Natural killer cell (primary cell): Measurements from ENCODE around the gene PAM. TPM values are rescaled to one million over a fixed set of nuclear protein-coding genes. Genes with fewer than 3 reads are reported as not detected.

Source experiments
- ATAC-seq, 3 donors: fragments of 150-1000 bp in 2 of 3; fragments of 200-7000 bp in 1 of 3; cut with Tn5 transposase; 1 replicate in 1 of 3; 2 replicates in 2 of 3; pipeline ENCODE4 v1.10.0; 2021; ENCODE audit warnings: mild to moderate bottlenecking in 2 of 3, moderate library complexity in 2 of 3
- DNase-seq, 2 donors: peaks; one replicate each; pipeline versions ENCODE4 v3.0.0 to v3.0.0-alpha.2; 2013 to 2021; ENCODE audit warnings: mixed read lengths in 1 of 2
- H3K27ac ChIP-seq: one replicate; pipeline ENCODE4 v1.5.1; 2013; ENCODE audit warnings: mild to moderate bottlenecking, low read length
- H3K27me3 ChIP-seq: one replicate; pipeline ENCODE4 v1.6.1; 2013; ENCODE audit warnings: low read length; ENCODE audit not compliant: control insufficient read depth, insufficient read depth
- H3K36me3 ChIP-seq: one replicate; pipeline ENCODE4 v1.6.1; 2013; ENCODE audit warnings: low read length; ENCODE audit not compliant: control insufficient read depth, insufficient read depth
- H3K4me1 ChIP-seq: one replicate; pipeline ENCODE4 v1.6.1; 2013; ENCODE audit warnings: low read length; ENCODE audit not compliant: control insufficient read depth, insufficient read depth
- H3K4me3 ChIP-seq: one replicate; pipeline ENCODE4 v1.5.1; 2013; ENCODE audit warnings: low read length
- H3K9me3 ChIP-seq: one replicate; pipeline ENCODE4 v1.6.1; 2013; ENCODE audit warnings: low read length; ENCODE audit not compliant: control insufficient read depth, insufficient read depth
- H3K27ac Mint-ChIP-seq, 2 donors: one replicate each; pipeline ENCODE4 v1.8.0; 2022; ENCODE audit warnings: mild to moderate bottlenecking in 2 of 2, mixed read lengths in 2 of 2, moderate library complexity in 1 of 2
- H3K27me3 Mint-ChIP-seq, 2 donors: one replicate each; pipeline ENCODE4 v1.8.0; 2022; ENCODE audit warnings: low read depth in 2 of 2, mixed read lengths in 2 of 2
- H3K36me3 Mint-ChIP-seq: one replicate; pipeline ENCODE4 v1.8.0; 2022; ENCODE audit warnings: mixed read lengths
- H3K4me1 Mint-ChIP-seq, 2 donors: one replicate each; pipeline ENCODE4 v1.8.0; 2022; ENCODE audit warnings: mixed read lengths in 2 of 2
- H3K4me3 Mint-ChIP-seq: one replicate; pipeline ENCODE4 v1.8.0; 2022; ENCODE audit warnings: mild to moderate bottlenecking, moderate library complexity, mixed read lengths
- H3K9me3 Mint-ChIP-seq, 2 donors: one replicate each; pipeline ENCODE4 v1.8.0; 2022; ENCODE audit warnings: mixed read lengths in 2 of 2
- WGBS: methylation state at CpG from one replicate; pipeline ENCODE4 v1.1.7; 2013; ENCODE audit warnings: missing lambda C conversion rate; ENCODE audit not compliant: insufficient coverage; 5-methylcytosine and 5-hydroxymethylcytosine counted together
- intact Hi-C: fragments of 100-400 bp; cut with micrococcal nuclease; formaldehyde crosslinking; loops from one replicate; pipeline ENCODE4 v1.14.2; 2022
- total RNA-seq, 4 donors: library from RNA; stranded (reverse); fragments of 120-200 nt in 1 of 4; gene quantifications; one replicate each; pipeline versions ENCODE4 v1.2.3 to v1.2.4, GENCODE V29; 2013 to 2022
- TF ChIP-seq, protein P1 (sequence below): fragments of 200-600 bp; IDR thresholded peaks from one replicate; pipeline ENCODE4 v1.8.0; 2022; ENCODE audit warnings: antibody characterized with exemption

The PAM gene
- total RNA-seq, 3 donors from 2014 or later (not counting 1 experiment from before 2014, with no cell fraction given): 67.6 to 79.9 (median 75.3) TPM

DNA sequence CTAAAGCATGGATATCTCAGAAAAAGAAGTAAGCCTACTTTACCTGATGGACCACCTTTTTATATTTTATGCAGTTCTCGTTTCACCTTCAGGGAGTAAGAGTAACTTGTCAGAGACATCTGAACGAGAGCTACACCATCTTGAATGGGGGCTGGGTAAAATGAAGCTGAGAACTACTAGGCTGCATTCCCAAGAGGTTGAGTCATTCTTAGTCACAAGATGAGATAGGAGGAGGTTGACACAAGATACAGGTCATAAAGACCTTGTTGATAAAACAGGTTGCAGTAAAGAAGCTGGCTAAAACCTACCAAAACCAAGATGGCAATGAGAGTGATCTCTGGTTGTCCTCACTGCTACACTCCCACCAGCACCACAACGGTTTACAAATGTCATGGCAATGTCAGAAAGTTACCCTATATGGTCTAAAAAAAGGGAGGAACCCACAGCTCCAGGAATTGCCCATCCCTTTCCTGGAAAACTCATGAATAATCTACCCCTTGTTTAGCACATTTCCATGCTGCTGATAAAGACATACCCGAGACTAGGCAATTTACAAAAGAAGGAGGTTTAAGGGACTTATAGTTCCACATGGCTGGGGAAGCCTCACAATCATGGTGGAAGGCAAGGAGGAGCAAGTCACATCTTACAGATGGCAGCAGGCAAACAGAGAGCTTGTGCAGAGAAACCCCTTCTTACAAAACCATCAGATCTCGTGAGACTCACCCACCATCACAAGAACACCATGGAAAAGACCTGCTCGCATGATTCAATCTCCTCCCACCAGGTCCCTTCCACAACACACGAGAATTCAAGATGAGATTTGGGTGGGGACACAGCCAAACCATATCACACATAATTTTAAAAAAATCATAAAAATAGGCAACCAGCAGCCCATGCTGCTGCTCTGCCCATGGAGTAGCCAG, 302.4 kb downstream of the PAM start:
- H3K4me1 ChIP-seq: no peaks in the 10 kb centered on the region
- no peaks in the 10 kb centered on the region for H3K27me3 ChIP-seq
- no peaks in the 10 kb centered on the region for H3K4me1 Mint-ChIP-seq
- no peaks in the 10 kb centered on the region for H3K27me3 Mint-ChIP-seq
- WGBS: 94% methylated on average over 7 of the region's 7 CpGs
- TF ChIP-seq, protein P1, sequence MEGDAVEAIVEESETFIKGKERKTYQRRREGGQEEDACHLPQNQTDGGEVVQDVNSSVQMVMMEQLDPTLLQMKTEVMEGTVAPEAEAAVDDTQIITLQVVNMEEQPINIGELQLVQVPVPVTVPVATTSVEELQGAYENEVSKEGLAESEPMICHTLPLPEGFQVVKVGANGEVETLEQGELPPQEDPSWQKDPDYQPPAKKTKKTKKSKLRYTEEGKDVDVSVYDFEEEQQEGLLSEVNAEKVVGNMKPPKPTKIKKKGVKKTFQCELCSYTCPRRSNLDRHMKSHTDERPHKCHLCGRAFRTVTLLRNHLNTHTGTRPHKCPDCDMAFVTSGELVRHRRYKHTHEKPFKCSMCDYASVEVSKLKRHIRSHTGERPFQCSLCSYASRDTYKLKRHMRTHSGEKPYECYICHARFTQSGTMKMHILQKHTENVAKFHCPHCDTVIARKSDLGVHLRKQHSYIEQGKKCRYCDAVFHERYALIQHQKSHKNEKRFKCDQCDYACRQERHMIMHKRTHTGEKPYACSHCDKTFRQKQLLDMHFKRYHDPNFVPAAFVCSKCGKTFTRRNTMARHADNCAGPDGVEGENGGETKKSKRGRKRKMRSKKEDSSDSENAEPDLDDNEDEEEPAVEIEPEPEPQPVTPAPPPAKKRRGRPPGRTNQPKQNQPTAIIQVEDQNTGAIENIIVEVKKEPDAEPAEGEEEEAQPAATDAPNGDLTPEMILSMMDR: no peak
- H3K36me3 ChIP-seq: no peaks in the 10 kb centered on the region
- intact Hi-C loops: no loop called here
- no peak overlapping the region for H3K4me3 Mint-ChIP-seq
- no peaks in the 10 kb centered on the region for H3K9me3 ChIP-seq
- ATAC-seq: no peak
- H3K27ac ChIP-seq: no peak overlapping the region
- no peak overlapping the region for H3K27ac Mint-ChIP-seq
- H3K9me3 Mint-ChIP-seq: no peaks in the 10 kb centered on the region
- no peak for DNase-seq
- no peak overlapping the region for H3K4me3 ChIP-seq
- H3K36me3 Mint-ChIP-seq: no peaks in the 10 kb centered on the region

- Mint-ChIP-seq H3K9me3 (no peaks in the 10 kb centered on the region), H3K4me1 (no peaks in the 10 kb centered on the region), H3K36me3 (no peaks in the 10 kb centered on the region), H3K27me3 (no peaks in the 10 kb centered on the region), H3K4me3 (no peak overlapping the region), H3K27ac (no peak overlapping the region)
- no peak overlapping the region for H3K27ac ChIP-seq
- no peaks in the 10 kb centered on the region for H3K4me1 ChIP-seq
- intact Hi-C loops: no loop called here
- WGBS: 88% methylated on average over 3 of the region's 3 CpGs
- no peaks in the 10 kb centered on the region for H3K27me3 ChIP-seq
- no peak overlapping the region for H3K4me3 ChIP-seq
- no peak for DNase-seq
- TF ChIP-seq, protein P1: no peak
- no peak for ATAC-seq
- no peaks in the 10 kb centered on the region for H3K36me3 ChIP-seq
- no peaks in the 10 kb centered on the region for H3K9me3 ChIP-seq
These were observed 304.4 kb downstream of the PAM start for GRCh38 chr5:103059525-103059924.

GRCh38 chr5:103060424-103060954, 305.4 kb downstream of the PAM start:
- no peak overlapping the region for H3K27ac ChIP-seq
- no peak for DNase-seq
- WGBS: 74% methylated on average over 1 of the region's 3 CpGs
- H3K9me3 Mint-ChIP-seq: no peaks in the 10 kb centered on the region
- TF ChIP-seq, protein P1: no peak
- H3K4me1 Mint-ChIP-seq: no peaks in the 10 kb centered on the region
- H3K36me3 ChIP-seq: no peaks in the 10 kb centered on the region
- H3K4me3 ChIP-seq: no peak overlapping the region
- no peaks in the 10 kb centered on the region for H3K4me1 ChIP-seq
- no peak for ATAC-seq
- H3K27ac Mint-ChIP-seq: no peak overlapping the region
- no peak overlapping the region for H3K4me3 Mint-ChIP-seq
- H3K27me3 ChIP-seq: no peaks in the 10 kb centered on the region
- no peaks in the 10 kb centered on the region for H3K36me3 Mint-ChIP-seq
- H3K27me3 Mint-ChIP-seq: no peaks in the 10 kb centered on the region
- intact Hi-C loops: loop anchor here (10.0 kb wide), 1 partner anchor 74 kb away; no protein-coding TSS in a partner anchor
- H3K9me3 ChIP-seq: no peaks in the 10 kb centered on the region
